IMR-90 (cell line): ENCODE results near the gene ABCB9. TPM values are rescaled to one million over a fixed set of nuclear protein-coding genes. Genes with fewer than 3 reads are reported as not detected.

ENCODE experiments used
- CTCF ChIP-seq: conservative IDR thresholded peaks from 2 replicates; pipeline ENCODE4 v1.5.1; 2012; ENCODE audit warnings: mild to moderate bottlenecking, low read depth, low read length, improper control_type of control experiment
- SMC3 ChIP-seq: fragments of 150-350 bp; IDR thresholded peaks from 2 replicates; pipeline ENCODE4 v1.6.1; 2016; ENCODE audit warnings: low read depth, mild to moderate bottlenecking, antibody characterized with exemption, low read length, moderate library complexity
- polyA plus RNA-seq, 3 experiments: library from polyadenylated mRNA; depleted of rRNA; stranded (reverse); fragments of >200 nt; gene quantifications; 2 replicates each; pipeline ENCODE4 v1.2.3, GENCODE V29; 2012; ENCODE audit warnings: low replicate concordance in 1 of 3
- total RNA-seq: library from RNA; depleted of rRNA; stranded (reverse); fragments of >200 nt; gene quantifications from 2 replicates; pipeline ENCODE4 v1.2.3, GENCODE V29; 2012

Gene ABCB9
- total and polyA plus RNA-seq, 2 of the 4 experiments (the other 2 are of a cell fraction) = 5.6 to 8.3 TPM

- TF ChIP-seq CTCF (no peak), SMC3 (no peak)
These were observed 684 bp upstream of the ABCB9 start (continued) for GRCh38 chr12:122966743-122967550.
